Testis (tissue), 2 donors: ENCODE data around the gene MOV10L1.

Source experiments
- POLR2A ChIP-seq: fragments of 450-650 bp; IDR thresholded peaks from one replicate; pipeline ENCODE4 v1.6.1; 2017; ENCODE audit warnings: antibody characterized with exemption, mild to moderate bottlenecking, moderate library complexity
- TF ChIP-seq, protein P1 (sequence below), 3 experiments: fragments of 450-650 bp in 2 of 3; fragments of 200-600 bp in 1 of 3; sonication (generic) in 1 of 3; IDR thresholded peaks; one replicate each; pipeline ENCODE4 v1.5.1; 2016 to 2019; ENCODE audit warnings: antibody characterized with exemption in 3 of 3, mild to moderate bottlenecking in 2 of 3, moderate library complexity in 1 of 3

DNA sequence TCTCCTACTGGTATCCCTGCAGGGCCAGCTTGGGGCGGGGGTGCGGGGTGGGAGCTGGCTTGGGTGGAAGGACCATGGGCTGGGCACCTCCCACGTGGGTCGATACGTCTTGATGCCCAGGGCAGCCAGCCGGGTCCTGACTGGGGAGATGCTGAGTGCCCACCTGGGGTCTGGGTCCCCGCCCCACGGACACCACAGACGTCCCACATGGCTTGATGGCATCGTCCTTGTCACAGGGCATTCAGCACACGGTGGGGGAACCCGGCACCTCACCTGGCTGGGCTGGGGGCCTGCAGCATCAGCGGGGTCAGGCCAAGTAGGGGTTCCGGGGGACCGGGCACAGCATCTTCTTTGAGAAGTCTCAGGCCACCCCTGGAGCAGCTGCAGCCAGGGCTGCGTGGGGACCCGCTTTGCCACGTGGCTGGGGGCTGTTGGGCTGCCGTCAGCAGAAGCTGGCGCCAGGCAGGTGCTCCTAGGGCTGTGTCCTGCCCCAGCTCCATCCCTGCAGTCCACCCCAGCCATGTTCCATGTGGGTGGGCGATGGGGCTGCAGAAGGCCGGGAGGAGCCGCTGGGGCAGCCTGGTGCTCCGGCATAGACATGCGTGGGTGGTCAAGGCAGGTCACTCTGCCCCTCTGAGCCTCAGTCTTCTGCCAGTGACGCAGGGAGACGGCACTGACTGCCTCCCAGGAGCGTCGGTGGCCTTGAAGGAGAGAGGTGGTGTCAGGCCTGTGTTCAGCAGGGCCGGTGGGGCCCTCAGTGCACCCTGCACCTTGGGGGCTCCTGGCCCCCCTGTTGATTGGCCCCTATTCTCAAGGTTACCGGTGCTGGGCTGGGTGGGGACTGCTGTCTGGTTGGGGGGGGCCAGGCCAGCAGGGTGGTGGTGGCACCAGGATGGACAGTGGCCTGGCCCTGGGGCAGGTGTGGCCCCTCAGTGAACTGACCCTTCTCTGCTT lies 119.4 kb downstream of the MOV10L1 start:
- TF ChIP-seq, protein P1, sequence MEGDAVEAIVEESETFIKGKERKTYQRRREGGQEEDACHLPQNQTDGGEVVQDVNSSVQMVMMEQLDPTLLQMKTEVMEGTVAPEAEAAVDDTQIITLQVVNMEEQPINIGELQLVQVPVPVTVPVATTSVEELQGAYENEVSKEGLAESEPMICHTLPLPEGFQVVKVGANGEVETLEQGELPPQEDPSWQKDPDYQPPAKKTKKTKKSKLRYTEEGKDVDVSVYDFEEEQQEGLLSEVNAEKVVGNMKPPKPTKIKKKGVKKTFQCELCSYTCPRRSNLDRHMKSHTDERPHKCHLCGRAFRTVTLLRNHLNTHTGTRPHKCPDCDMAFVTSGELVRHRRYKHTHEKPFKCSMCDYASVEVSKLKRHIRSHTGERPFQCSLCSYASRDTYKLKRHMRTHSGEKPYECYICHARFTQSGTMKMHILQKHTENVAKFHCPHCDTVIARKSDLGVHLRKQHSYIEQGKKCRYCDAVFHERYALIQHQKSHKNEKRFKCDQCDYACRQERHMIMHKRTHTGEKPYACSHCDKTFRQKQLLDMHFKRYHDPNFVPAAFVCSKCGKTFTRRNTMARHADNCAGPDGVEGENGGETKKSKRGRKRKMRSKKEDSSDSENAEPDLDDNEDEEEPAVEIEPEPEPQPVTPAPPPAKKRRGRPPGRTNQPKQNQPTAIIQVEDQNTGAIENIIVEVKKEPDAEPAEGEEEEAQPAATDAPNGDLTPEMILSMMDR (IDR thresholded peaks at IDR 0.05) = no peak
- TF ChIP-seq POLR2A = no peak
